ENCODE results near the gene ITGAE. TPM values are rescaled to one million over a fixed set of nuclear protein-coding genes. Genes with fewer than 3 reads are reported as not detected.

The ITGAE gene
- total RNA-seq, 1 experiment from 2014 or later = 63.4 TPM

GRCh38 chr17:3695723-3696411 lies 105.1 kb downstream of the ITGAE start, which contains the start of gene P2RX5:
Gene P2RX5, minus strand, starts transcription at chr17:3696155. Its CDS starts 150 bp downstream, at chr17:3696005.
- no peak for DNase-seq (ENCODE audit: extremely low read depth, low read depth)

GRCh38 chr17:3695129-3695722 lies 105.8 kb downstream of the ITGAE start:
- DNase-seq (ENCODE audit: extremely low read depth, low read depth) = no peak

- DNase-seq (ENCODE audit: extremely low read depth, low read depth) = no peak
Measured at GRCh38 chr17:3693829-3694231, 107.2 kb downstream of the ITGAE start.

GRCh38 chr17:3693141-3693540 lies 107.8 kb downstream of the ITGAE start:
- no peak for DNase-seq (ENCODE audit: extremely low read depth, low read depth)

GRCh38 chr17:3692346-3692745 lies 108.6 kb downstream of the ITGAE start:
- DNase-seq (ENCODE audit: extremely low read depth, low read depth) = no peak

GRCh38 chr17:3691617-3692067 lies 109.3 kb downstream of the ITGAE start:
- DNase-seq (ENCODE audit: extremely low read depth, low read depth) = no peak

GRCh38 chr17:3690094-3690715 lies 110.8 kb downstream of the ITGAE start:
- DNase-seq (ENCODE audit: extremely low read depth, low read depth) = no peak

GRCh38 chr17:3689262-3690093 lies 111.5 kb downstream of the ITGAE start:
- DNase-seq (ENCODE audit: extremely low read depth, low read depth) = no peak

- DNase-seq (ENCODE audit: extremely low read depth, low read depth) = no peak
Measured at GRCh38 chr17:3688852-3689261, 112.1 kb downstream of the ITGAE start.

- DNase-seq (ENCODE audit: extremely low read depth, low read depth) = no peak
Measured at GRCh38 chr17:3688027-3688553, 112.9 kb downstream of the ITGAE start.

GRCh38 chr17:3685174-3685573 lies 115.8 kb downstream of the ITGAE start:
- no peak for DNase-seq (ENCODE audit: extremely low read depth, low read depth)

- DNase-seq (ENCODE audit: extremely low read depth, low read depth) = peak; percentile 49
Measured at GRCh38 chr17:3683054-3683511, 117.9 kb downstream of the ITGAE start.

- no peak for DNase-seq (ENCODE audit: extremely low read depth, low read depth)
Measured at GRCh38 chr17:3682033-3682432, 119.0 kb downstream of the ITGAE start.

GRCh38 chr17:3681565-3681964 lies 119.4 kb downstream of the ITGAE start:
- no peak for DNase-seq (ENCODE audit: extremely low read depth, low read depth)

GRCh38 chr17:3681057-3681456 lies 119.9 kb downstream of the ITGAE start:
- DNase-seq (ENCODE audit: extremely low read depth, low read depth) = no peak

GRCh38 chr17:3679531-3680126 lies 121.4 kb downstream of the ITGAE start:
- no peak for DNase-seq (ENCODE audit: extremely low read depth, low read depth)

- DNase-seq (ENCODE audit: extremely low read depth, low read depth) = no peak
Measured at GRCh38 chr17:3678821-3679530, 122.0 kb downstream of the ITGAE start.

GRCh38 chr17:3678095-3678820 lies 122.7 kb downstream of the ITGAE start:
- DNase-seq (ENCODE audit: extremely low read depth, low read depth) = no peak

- no peak for DNase-seq (ENCODE audit: extremely low read depth, low read depth)
Measured at GRCh38 chr17:3675886-3676285, 125.1 kb downstream of the ITGAE start.

Measured in NCI-H460 (cell line).